ENCODE data around the gene HNRNPM. TPM values are rescaled to one million over a fixed set of nuclear protein-coding genes. Genes with fewer than 3 reads are reported as not detected.

The HNRNPM gene
- total RNA-seq, 1 experiment from 2014 or later = 468 TPM

- no CpG with 5 or more reads among the region's 12 CpGs for WGBS (ENCODE audit: extremely low coverage, insufficient read length, low lambda C conversion rate)
- H3K27me3 ChIP-seq (ENCODE audit: insufficient read depth, low read length) = no peaks in the 10 kb centered on the region
- no peak overlapping the region for H2BK5ac ChIP-seq (ENCODE audit: insufficient read length, low read length)
- TF ChIP-seq CTCF (conservative IDR thresholded peaks at IDR 0.05) = no peak
- no peaks in the 10 kb centered on the region for H3K23me2 ChIP-seq (ENCODE audit: insufficient read length, low read depth, low read length, poor library complexity, severe bottlenecking)
- H3K27ac Mint-ChIP-seq = peak overlapping the region in 2 of 3 experiments; percentile 27 to 90; a peak in 2 of 7 replicates
- H4K8ac ChIP-seq (replicated peaks; ENCODE audit: insufficient read length, low read depth, low read length) = no peak overlapping the region
- no peaks in the 10 kb centered on the region for H3K9me3 ChIP-seq (ENCODE audit: control insufficient read depth, low read depth, low read length)
- H3K56ac ChIP-seq (ENCODE audit: insufficient read length, low read depth, low read length) = no peak overlapping the region
- no peak overlapping the region for H2BK20ac ChIP-seq (ENCODE audit: low read depth, low read length, poor library complexity, severe bottlenecking)
- H3K4me3 Mint-ChIP-seq = no peak overlapping the region
- H3T11ph ChIP-seq (ENCODE audit: low read length) = no peak overlapping the region
- no peak overlapping the region for H2BK15ac ChIP-seq (ENCODE audit: low read depth, low read length)
- H2BK12ac ChIP-seq (ENCODE audit: insufficient read length, low read depth, low read length) = no peak overlapping the region
- H3K14ac ChIP-seq (ENCODE audit: insufficient read depth, low read length) = no peak overlapping the region
- H3K4ac ChIP-seq (ENCODE audit: low read depth, low read length) = no peak overlapping the region
- no peak overlapping the region for H2BK120ac ChIP-seq (ENCODE audit: low read depth, low read length, poor library complexity, severe bottlenecking)
- no peaks in the 10 kb centered on the region for H3K9me3 Mint-ChIP-seq
- H3K4me1 ChIP-seq (ENCODE audit: insufficient read depth, low read length) = no peaks in the 10 kb centered on the region; the same call in 1 of the 2 replicates
- H3K23ac ChIP-seq (ENCODE audit: insufficient read length, low read depth, low read length) = no peak overlapping the region
- no peak overlapping the region for H3K27ac ChIP-seq (ENCODE audit: insufficient read length, low read depth, low read length)
- H3K9ac ChIP-seq (ENCODE audit: extremely low read depth, insufficient read length, low read length) = no peak overlapping the region
- no peak overlapping the region for H4K5ac ChIP-seq (ENCODE audit: insufficient read length, low read depth, low read length)
- H3K36me3 Mint-ChIP-seq (ENCODE audit: insufficient read depth in 1 of 3, low read depth in 3 of 3) = peaks cover 0 to 10% (median 6%) of the 10 kb centered on the region in 3 experiments; a peak in 4 of 7 replicates
- H2AK5ac ChIP-seq (ENCODE audit: insufficient read length, low read length) = no peak overlapping the region
- H3K27me3 Mint-ChIP-seq (ENCODE audit: low read depth) = no peaks in the 10 kb centered on the region; the same call in 1 of the 2 replicates
- peaks cover 11 to 18% of the 10 kb centered on the region in 2 experiments for H3K4me1 Mint-ChIP-seq
- H4K20me1 ChIP-seq (ENCODE audit: control insufficient read depth, insufficient read depth, insufficient read length) = no peaks in the 10 kb centered on the region
- no peaks in the 10 kb centered on the region for H3K79me2 ChIP-seq (ENCODE audit: insufficient read depth, low read length)
- H4K91ac ChIP-seq (ENCODE audit: insufficient read length, low read depth, low read length) = no peak overlapping the region
- H3K79me1 ChIP-seq (ENCODE audit: insufficient read depth, low read depth, low read length, poor library complexity, severe bottlenecking) = no peaks in the 10 kb centered on the region
- no peak overlapping the region for H3K4me2 ChIP-seq (ENCODE audit: insufficient read depth, insufficient read length, low read length)
- no peak overlapping the region for H3K18ac ChIP-seq (ENCODE audit: insufficient read length, low read depth, low read length)
- DNase-seq = no peak
- H2AFZ ChIP-seq (ENCODE audit: low read length) = no peak overlapping the region
Measured at GRCh38 chr19:8438236-8438635, 6.5 kb upstream of the HNRNPM start.

Data from H9 (cell line).